ENCODE data around the gene PCNX2. TPM values are rescaled to one million over a fixed set of nuclear protein-coding genes. Genes with fewer than 3 reads are reported as not detected.

Gene PCNX2
- total RNA-seq, 1 experiment from 2014 or later = 15.3 TPM

Other genes with a start within 250 kb of the PCNX2 start
- gene MAP3K21, start 32.0 kb upstream of the PCNX2 start, total RNA-seq (2021; ENCODE audit: unreplicated experiment) = 19.1 TPM

Data from HCT116 (cell line).